AG08395 (cell line): ENCODE data around the gene ITGB6.
A peak's percentile ranks its signal among the peaks of the same experiment; 100 is the strongest.
"Not testable (repeated sequence)": the region's sequence is repeated elsewhere in the genome, so short reads cannot be mapped to it uniquely, and the experiment has no call there.

ENCODE experiments used
- DNase-seq: peaks from one replicate; pipeline ENCODE4 v3.0.0; 2012; ENCODE audit warnings: mixed read lengths, low spot score

Gene ITGB6

DNA sequence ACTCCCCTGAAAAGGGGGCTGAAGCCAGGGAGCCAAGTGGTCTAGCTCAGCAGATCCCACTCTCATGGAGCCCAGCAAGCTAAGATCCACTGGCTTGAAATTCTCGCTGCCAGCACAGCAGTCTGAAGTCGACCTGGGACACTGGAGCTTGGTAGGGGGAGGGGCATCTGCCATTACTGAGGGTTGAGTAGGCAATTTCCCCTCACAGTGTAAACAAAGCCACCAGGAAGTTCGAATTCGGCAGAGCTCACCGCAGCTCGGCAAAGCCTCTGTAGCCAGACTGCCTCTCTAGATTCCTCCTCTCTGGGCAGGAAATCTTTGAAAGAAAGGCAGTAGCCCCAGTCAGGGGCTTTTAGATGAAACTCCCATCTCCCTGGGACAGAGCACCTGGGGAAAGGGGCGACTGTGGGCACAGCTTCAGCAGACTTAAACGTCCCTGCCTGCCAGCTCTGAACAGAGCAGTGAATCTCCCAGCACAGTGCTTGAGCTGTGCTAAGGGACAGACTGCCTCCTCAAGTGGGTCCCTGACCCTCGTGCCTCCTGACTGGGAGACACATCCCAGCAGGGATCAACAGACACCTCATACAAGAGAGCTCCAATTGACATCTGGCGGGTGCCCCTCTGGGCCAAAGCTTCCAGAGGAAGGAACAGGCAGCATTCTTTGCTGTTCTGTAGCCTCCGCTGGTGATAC, 18.8 kb downstream of the ITGB6 start:
- DNase-seq: not testable (repeated sequence)

- not testable (repeated sequence) for DNase-seq
These were observed 19.4 kb downstream of the ITGB6 start for GRCh38 chr2:160180690-160181089.

DNA sequence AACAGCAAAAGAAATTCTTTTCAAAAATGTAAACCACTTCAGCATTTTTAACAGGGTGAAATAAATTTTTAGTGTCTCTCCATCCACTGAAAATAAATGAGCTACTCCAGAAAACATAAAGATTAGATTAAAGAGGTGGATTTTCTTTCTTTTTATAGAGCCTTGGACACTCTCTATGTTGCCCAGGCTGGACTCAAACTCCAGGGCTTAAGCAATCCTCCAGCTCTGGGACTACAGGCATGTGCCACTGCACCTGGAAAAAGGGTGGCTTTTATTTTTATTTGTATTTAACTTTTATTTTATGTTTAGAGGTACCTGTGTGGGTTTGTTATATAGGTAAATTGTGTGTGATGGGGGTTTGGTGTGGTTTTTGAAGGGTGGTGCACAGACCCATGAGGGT, 19.9 kb downstream of the ITGB6 start:
- no peak for DNase-seq

DNA sequence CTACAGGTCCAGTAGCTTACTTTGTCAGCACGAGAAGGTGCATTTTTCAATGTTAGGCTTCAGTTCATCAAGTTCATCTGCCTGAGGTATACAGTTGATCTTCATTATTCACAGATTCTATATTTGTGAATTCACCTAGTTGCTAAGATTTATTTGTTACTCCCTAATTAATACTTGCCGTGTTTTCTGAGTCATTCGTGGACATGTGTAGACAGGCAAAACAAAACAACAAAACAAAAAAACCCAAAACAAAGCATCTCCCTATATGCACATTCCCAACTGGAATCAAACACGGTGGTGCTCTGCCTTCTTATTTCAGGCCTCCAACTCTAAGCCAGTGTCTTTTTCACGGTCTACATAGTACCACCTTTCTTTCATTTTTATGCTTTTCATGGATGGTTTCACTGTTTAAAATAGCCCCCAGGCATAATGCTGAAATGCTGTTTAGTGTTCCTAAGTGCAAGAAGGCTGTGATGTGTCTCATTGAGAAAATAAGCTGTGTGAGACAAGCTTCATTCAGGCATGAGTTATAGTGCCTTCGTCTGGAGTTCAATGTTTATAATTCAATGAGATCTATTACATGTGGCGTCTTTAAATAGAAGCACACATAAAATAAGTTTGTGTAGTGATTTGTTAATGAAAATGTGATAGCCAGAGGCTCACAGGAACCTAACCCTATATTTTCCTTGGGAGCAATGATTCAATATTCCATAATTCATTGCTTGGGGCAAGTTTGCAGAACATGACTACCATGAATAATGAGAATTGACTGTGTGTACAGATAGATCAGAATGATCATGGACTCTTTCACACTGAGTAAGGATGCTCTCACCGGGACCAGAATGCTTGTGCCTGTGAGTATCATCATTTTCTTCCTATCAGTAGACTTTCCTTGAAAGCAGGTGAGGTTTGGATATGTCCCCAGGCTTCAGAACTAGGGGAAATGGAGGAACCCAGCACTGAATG, 24.6 kb downstream of the ITGB6 start:
- DNase-seq: no peak

GRCh38 chr2:160174322-160174721, 25.8 kb downstream of the ITGB6 start:
- DNase-seq: no peak

DNA sequence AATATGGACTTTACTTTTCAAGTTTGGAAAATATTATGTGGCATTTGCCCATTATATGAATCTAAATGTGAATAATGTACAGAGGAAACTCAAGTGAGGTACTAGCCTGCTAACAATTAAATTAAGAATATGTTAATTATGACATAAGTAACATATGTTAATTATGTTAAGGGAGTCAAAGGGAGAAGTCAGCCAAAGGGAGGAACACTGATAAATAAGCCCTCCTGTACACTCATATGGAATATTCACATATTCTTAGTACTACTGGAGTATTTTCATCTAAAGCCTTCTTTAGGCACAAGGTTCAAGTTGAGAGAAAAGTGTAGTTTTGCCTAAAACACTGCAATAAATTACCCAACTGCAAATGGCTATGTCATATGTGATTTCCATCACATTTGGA, 30.1 kb downstream of the ITGB6 start:
- DNase-seq: no peak

DNA sequence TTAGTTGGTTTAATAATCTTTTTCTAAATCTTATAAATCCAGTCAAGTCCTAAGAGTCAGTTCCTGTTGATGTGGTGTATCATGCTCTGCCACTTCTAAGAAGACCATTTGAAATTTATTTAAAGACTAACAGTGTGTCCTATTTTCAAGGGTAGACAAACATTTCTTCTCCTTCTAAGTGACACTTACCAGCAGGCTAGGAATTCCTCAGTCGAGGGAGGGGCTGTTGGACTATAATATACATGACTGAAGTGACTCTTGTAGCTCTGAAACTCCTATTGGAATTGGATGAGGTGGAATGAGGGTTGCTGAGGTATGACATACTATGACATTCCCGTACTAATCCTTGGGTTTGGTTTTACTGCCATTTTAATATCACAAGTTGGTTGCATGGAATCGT, 30.6 kb downstream of the ITGB6 start:
- no peak for DNase-seq

DNA sequence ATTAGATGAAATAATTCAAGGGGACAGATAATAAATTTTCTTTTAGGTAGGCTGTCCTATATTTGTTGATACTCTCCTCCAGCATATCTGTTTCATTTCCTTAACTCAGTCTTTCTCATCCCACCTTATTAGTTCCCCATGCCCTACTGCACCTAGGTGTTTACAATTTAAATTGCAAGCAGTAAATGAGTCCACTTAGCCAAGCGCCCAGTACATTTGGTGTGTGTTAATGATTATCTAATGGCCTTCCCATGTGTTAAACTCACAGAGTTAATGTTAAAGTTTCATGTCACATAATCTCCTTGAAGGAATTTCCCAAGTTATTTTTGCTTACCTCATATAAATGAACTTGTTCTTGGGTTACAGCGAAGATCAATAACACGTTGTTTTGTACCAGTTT, 31.2 kb downstream of the ITGB6 start:
- DNase-seq: no peak

DNA sequence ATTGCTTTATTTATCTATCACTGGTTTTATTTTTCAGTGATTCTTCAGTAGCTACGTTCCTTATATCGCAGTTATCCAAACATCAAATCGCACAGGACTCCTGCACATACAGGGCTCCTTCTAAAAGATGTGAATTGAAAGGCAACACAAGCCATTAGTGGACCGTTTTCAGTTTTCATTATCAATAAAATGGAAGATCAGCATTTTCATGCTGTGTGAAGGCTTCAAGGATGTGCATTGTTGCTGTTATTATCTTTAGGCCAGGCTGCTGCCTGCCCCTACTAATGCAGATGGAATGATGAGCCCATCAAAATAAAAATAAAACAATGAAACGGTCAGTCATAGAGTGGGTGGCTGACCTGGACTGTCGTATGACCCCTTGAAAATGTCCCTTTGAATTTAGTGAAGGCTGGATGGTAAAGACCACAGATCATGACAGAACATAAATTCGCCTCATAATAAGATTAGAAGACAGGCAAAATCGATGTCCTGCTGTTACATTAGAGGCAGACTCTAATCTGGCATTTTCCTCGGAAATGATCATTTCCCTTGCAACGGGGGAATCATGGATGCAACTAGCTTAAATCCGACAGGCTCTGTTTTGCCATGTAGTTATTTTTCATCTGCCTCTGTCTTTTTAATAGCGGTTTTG, 32.9 kb downstream of the ITGB6 start:
- DNase-seq: no peak

DNA sequence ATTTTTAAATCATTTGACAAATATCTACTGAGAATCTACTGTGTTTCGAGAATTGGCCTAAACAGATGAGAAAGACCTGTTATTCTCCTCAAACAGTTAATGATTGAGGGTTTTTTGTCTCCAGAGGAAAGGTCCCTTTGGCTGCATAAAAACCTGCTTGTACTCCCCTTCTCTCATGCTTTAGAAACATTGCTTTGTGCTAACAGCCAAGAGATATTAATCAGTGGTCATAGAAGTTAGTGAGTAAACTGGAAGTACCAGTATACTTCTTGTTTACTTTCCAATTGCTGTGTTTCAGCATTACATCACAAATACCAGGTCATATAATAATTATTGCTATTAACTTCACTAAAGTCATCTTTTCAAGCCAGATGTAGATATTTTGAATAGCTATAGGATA, 34.1 kb downstream of the ITGB6 start:
- DNase-seq: no peak

GRCh38 chr2:160165081-160165480, 35.0 kb downstream of the ITGB6 start:
- no peak for DNase-seq

DNA sequence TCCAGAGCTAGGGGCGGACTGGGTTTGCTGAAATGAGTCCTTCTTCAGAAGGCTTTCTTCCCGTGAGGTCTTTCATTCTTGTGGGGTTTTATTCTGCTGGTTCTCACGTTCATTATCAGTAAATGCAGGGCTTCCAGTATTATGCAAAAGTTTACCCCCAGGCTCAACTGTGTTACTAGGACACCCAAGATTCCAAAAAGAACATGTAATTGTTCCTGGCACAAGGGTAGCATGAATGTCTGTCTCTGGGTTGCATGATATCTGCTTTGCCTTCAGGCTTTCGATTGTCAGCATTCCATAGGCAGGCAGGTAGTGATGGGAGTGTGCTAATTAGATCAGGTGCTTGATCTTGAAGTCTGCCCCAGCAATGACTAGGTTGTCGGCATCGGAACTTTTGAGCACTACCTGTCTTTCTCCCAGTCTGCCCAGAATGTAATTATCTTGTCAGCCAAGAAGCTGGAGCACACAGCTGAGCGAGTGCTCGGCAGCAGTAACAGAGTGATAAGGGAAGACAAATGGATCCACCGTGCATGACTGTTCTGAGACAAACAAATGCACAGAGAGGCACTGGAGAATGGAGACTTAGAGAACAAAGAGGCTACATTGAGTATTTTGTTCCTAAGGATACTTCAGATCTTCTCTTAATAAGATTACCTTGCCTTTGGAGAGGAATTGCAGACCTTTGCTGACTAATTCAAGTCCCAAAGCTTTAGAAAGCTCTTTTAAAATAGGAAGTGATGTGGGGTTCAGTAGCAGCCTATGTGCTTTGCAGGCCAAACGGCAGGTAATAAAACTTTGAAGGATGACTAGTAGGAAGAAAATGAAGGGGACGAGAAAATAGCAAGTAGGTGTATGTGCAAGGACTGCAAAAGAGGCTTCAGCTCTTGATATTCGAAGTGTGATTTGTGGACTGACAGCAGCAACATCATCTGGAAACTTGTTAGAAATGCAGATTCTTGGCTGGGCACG, 41.9 kb downstream of the ITGB6 start:
- peak; percentile 17 for DNase-seq

DNA sequence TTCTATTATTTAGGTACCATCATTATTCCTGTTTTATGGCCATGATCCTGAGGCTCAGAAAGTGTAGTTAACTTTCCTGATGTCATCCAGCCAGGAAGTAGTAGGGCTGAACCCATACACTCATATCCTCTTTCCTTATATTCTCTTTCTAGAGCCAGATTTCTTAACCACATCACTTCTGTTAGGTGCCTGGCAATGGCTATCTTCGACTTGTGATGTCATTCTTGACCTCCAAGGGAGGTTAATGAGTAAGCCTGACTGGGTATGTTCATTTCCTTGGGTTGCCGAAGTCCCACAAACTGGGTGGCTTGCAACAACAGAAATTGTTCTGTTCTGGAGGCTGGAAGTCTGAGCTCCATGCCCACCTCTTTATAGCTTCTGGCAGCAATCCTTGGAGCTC, 43.4 kb downstream of the ITGB6 start:
- DNase-seq: peak; percentile 25

- DNase-seq: no peak
These were observed 44.0 kb downstream of the ITGB6 start for GRCh38 chr2:160156100-160156499.

- not testable (repeated sequence) for DNase-seq
These were observed 51.7 kb downstream of the ITGB6 start for GRCh38 chr2:160148419-160148818.

DNA sequence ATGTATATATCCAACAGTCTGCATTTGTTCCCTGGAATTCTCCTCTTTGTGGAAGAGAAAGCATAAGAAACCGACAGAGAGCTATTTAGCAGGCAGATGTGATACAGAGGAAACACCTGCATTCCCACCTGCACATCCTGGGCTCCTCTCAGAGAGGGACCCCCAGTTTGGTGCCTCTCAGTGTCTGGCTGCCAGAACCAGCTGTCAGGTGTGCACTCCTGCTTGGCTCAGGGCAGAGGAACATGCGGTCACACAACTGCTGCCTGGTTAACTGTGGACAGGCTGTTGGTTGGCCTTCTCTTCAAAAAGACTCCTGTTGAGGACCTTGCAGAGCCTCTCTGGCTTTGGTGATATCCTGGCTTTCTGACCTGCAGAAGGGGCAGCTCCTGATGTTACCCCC, 54.6 kb downstream of the ITGB6 start:
- DNase-seq: no peak

DNA sequence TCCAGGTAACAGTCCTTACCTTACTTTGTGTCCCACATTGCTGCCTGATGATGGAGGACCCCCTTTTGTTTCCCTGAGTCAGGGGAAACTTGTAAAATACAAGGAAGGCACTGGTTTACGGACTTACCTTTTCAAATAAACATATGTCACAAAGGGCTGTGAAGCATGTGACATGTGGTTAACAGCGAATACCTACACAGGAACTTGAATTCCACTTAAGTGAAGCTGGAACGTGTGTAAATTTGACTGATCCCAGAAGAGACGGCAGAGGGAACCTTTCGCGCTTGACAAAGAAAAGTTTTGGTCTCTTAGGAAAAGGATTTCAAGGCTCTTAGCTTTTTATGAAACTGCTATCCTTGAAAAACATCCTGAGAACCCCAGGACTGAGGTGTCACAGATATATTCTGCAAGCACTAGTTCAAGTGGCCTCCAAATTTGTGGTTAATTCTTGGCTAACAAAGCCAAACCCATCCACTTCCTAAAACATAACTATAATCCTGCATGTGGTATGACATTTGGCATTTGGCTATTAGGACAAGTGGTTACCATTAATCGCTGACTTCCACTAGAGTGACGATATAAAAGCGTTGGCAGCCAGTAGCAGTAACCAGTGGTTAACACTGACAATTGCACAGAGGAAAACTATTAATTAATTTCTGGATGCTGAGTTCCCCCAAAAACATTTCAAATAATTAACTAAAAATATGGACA, 55.6 kb downstream of the ITGB6 start:
- DNase-seq: peak; percentile 20

DNA sequence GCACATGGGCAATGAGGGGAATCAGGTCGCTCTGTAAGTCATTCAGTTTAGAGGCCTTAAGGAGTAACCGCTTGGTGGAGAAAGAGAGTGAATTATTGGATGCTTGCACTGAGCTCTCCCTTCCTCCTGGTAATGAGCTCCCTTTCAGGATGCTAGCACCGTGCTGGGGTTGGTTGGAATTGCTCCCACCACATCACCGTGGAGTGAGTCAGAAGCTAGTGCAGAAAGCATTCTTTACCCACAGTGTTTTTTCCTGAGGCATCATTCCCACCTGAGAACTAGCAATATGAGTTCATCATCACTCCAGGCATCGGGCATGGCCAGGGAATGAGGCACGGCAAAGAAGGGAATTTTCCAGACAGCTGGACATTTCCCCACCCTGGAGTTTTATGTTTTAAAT, 57.6 kb downstream of the ITGB6 start:
- DNase-seq: no peak

DNA sequence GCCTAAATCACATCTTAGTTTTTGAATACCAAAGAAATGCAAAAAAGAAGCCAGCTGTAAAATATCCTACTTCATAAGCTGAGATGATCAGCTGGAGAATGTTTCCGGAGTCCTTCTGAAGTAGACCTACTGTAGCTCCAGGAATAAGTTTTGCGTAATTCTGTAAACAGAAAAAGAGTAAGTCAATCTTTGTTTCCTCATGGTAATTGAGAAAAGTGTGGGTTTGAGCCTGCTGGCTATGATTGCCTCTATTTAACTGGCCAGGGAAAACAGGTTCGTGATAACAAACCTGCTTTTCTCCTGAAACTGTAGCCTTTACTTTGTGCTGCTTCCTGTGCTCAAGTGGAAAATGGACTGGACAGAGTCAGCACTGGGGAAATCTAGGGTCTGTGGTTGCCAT, 58.2 kb downstream of the ITGB6 start:
- no peak for DNase-seq

GRCh38 chr2:160141419-160141818, 58.7 kb downstream of the ITGB6 start:
- no peak for DNase-seq

- DNase-seq: peak; percentile 6
These were observed 59.6 kb downstream of the ITGB6 start for GRCh38 chr2:160140471-160140870.
